Skeletal muscle cell (primary cell): Measurements from ENCODE around the gene ASB4.
"Not testable (repeated sequence)": the region's sequence is repeated elsewhere in the genome, so short reads cannot be mapped to it uniquely, and the experiment has no call there.

ENCODE experiments used
- DNase-seq: peaks from one replicate; pipeline ENCODE4 v3.0.0-alpha.2; 2010; ENCODE audit warnings: low read depth
- H3K4me3 ChIP-seq: 2 replicates; pipeline ENCODE4 v1.5.1; 2011; ENCODE audit warnings: low read depth, mild to moderate bottlenecking, control low read depth, low read length, moderate library complexity

Gene ASB4

GRCh38 chr7:95476904-95477594, 8.7 kb upstream of the ASB4 start:
- no peak overlapping the region for H3K4me3 ChIP-seq
- no peak for DNase-seq

- DNase-seq, result no peak
- no peak overlapping the region for H3K4me3 ChIP-seq
Measured at GRCh38 chr7:95478272-95479037, 7.3 kb upstream of the ASB4 start.

DNA sequence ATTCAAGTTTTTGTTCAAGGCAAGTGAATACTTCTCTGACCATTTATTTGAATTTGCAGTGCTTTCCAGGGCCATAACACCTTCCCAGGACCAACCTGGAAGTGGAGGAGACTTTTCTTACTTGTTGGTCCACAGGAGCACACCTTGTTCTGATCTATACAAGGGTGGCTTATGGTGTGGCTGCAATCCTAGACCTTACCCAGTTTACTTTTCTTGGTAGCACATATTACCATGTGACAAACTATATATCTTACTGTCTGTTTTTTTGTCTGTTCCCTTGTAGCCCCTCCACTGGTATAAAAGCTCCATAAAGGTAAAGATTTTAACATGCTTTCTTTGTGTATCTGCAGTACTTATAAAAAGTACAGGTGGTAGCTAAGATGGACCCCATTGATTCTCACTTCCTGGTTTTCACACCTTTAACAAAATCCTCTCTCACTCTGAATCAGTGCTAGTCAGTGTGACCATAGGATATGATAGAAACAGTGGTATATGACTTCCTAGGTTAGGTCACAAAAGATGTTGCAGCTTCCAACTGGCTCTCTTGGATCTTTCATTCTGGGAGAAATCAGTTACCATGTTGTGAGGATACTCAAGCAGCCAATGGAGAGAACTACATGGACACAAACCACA, 5.6 kb upstream of the ASB4 start:
- DNase-seq, result no peak
- H3K4me3 ChIP-seq, result no peak overlapping the region

DNA sequence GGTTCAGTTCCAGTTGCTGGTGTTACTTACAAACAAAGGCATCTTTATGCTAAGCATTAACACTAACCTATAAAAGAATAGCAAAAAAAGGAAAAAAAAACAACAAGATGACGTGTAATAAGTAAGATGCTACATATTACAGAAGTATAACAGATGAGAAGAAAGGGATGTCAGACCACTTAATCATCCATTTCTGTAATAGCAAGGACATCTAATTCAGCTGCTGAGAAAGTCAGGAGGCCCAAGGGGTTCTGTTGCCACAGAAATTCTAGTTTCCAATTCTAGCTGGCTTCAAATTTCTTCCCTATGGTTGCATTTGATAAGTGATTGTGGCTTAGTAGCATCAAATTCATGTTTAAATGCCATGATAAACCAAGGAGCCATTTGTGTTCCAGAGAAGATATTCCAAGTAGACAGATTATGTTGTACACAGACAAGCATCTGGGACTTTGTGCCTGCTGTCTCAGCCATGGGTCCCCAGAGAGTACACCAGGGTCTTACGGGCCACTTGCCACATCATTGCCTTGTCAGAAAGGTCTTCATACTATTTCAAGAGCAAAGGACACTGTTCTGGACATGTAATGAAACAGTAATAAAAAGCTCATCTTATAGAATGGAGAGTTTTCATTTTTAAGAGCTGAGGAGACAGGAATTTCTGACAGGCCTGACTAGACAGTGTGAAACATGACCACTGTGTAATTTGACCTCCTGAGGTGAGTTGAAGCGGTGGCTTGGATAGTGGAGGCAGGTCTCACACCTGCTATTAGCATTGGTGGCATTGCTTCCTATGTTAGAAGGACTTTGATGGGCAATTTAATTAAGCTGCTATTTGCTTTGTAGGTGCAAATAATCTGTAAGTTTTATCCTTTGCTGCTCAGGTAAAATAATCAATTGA, 4.2 kb upstream of the ASB4 start:
- H3K4me3 ChIP-seq, result no peak overlapping the region

GRCh38 chr7:95482424-95482823, 3.3 kb upstream of the ASB4 start:
- no peak overlapping the region for H3K4me3 ChIP-seq
- no peak for DNase-seq

More for the DNA sequence above, 4.2 kb upstream of the ASB4 start:
- DNase-seq, result no peak

DNA sequence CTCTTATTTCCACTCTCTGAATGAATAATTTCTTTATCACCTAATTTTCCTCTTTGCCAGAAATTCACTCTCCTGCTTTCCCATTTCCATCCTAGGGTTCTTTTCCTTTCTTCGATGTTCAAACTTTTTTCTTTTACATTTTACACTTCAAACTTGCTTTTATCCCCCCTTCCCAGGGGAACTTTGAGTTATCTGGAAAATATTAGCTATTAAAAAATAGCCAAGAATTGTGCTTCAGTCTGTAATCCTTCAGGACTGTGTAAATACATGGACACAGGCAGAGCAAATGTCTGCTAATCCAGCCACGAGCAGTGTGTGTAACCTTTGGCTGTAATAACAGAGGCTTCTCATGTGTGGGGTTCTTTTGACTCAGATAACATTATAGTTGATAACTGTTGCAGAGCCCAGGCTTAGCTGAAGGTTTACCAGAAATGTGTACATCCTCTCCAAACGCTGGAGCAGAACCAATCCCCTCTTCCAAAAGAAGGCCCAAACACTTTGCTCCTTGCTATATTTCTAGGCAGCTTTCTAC, 4.6 kb downstream of the ASB4 start:
- DNase-seq, result no peak
- H3K4me3 ChIP-seq, result no peak overlapping the region

- DNase-seq, result no peak
- no peak overlapping the region for H3K4me3 ChIP-seq
Measured at GRCh38 chr7:95491201-95491600, 5.5 kb downstream of the ASB4 start.

DNA sequence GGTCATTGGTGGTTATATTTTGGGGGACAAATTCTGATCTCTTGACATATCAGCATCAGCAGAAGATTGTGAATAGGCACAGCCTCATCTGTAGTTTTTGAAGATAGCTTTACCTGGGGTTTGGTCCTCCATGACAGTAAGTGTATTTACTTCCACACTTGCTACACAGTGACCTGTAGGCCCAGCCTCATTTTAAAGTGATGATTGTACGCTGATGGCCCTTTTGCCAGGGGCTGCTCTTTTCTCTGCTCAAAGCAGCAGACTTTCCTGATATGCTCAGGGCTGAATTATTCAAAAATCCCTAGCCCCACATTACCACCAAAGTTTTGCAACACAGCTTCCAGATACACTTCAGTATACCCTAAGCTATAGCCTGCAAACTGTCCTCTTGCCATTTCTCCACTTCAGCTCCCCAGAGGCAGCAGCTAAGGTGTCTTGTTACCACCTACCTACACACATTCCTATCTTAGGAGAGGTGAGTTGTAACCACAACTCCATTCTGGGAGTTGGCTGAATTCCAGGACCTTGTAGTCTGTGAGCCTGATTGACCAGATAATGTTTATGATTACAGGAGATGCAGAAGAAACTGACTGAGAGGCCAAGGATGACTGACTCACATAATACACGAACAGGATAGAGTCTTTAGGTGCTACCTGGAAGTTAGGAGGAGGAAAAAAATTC, 6.0 kb downstream of the ASB4 start:
- DNase-seq, result no peak
- H3K4me3 ChIP-seq, result no peak overlapping the region

DNA sequence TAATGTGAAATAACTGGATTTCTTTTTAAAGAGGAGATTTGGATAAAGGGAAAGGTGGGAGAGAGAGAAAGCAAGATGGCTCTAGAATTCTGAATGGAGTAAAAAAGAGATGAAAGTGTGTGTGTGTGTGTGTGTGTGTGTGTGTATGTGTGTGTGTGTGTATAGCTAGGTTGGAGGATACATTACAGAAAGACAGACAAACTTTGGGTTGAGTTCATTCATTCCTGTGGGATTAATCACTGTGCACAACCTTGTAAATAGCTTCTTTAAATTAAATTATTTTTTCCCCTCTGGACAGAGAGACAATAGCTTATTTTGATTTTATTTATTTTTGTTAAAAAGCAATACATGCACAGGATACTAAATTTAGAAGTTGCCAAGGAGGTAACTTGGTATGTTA, 7.5 kb downstream of the ASB4 start:
- DNase-seq, result no peak
- no peak overlapping the region for H3K4me3 ChIP-seq

DNA sequence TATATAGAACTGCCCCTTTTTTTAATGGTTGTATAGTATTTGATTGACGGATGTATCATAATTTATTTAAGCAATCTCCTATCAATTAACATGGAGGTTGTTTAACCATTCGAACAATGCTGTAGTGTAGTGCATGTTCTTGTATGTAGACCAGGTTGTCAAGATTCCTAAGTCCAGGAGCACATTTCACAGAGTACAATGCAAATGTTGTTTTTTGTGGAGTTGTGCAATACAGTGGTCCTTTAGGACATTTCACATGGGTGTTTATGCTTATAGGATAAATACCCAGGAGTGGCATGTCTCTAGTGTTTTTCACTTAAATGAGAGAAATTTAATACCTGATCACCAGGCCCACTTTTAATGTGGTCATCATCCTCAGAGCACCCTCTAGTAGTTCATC, 8.1 kb downstream of the ASB4 start:
- no peak overlapping the region for H3K4me3 ChIP-seq
- no peak for DNase-seq

DNA sequence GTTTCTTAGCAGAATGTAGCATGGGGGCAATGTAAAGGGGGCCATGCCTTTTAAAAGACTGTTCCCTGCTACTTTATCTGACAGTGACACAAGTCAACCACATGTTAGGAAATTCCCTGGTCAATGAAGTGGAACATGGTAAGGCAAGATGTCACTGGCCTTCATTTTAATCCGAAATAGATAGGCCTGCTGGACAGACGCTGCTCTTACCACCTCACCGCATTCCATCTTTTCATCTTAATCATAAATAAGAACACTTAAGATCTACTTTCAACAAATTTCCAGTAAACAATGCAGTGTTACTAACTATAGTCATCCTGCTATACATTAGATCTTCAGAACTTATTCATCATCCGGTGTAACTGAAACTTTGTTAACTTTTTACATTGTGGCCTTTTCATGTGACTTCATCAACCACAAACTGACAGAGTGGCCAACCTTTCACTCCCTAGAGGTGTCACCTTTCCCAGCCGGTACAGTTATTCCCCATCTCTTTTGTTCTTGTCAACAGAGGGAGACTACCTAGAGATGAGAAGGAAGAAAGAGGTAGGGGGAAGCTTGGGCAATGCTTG, 15.6 kb downstream of the ASB4 start:
- no peak overlapping the region for H3K4me3 ChIP-seq

GRCh38 chr7:95502403-95502802, 16.7 kb downstream of the ASB4 start:
- DNase-seq, result no peak
- H3K4me3 ChIP-seq, result no peak overlapping the region

More for the DNA sequence above, 15.6 kb downstream of the ASB4 start:
- no peak for DNase-seq

GRCh38 chr7:95503271-95504131, 17.8 kb downstream of the ASB4 start:
- H3K4me3 ChIP-seq, result no peak overlapping the region
- DNase-seq, result no peak

DNA sequence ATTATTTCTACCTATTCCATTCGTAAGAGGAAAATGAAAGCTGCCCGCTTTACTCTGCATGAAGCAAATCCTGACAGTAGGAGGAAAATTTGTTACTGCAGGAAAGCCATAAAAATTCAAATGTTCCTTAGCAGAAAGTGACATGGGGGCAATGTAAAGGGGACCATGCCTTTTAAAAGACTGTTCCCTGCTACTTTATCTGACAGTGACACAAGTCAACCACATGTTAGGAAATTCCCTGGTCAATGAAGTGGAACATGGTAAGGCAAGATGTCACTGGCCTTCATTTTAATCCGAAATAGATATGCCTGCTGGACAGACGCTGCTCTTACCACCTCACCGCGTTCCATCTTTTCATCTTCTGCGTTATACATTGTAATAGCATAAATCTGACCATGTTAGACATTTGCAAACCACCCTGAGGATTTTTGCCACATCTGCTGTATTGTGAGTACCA, 18.4 kb downstream of the ASB4 start:
- not testable (repeated sequence) for DNase-seq

GRCh38 chr7:95508780-95509179, 23.0 kb downstream of the ASB4 start:
- H3K4me3 ChIP-seq, result no peak overlapping the region
- DNase-seq, result no peak

More for the DNA sequence above, 18.4 kb downstream of the ASB4 start:
- H3K4me3 ChIP-seq, result not testable (repeated sequence)

GRCh38 chr7:95509199-95509598, 23.5 kb downstream of the ASB4 start:
- no peak overlapping the region for H3K4me3 ChIP-seq
- DNase-seq, result no peak

DNA sequence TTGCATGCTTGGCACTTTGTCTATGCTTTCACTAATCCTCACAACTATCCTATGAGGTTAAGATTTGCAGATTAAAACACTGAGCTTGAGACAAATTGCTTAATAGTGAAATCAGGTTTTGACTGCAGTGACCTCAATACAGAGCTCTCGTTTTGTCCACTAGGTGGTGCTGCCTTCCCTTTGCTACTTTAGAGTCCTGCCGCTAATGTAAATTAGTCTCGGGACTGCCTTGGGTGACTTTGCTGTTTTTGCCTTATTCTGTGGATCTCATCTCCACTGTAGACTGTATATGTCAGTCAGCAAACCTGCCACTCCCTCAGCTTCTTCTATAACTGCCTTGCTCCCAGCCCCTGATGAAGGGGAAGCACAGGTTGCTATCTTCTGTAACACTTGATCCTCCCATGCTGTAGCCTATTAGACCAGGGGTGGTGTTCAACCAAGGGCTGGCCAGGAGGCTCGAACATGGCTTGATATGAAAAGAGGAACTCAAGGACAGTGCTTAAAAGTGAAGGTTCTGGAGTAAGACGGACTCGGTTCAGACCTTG, 26.0 kb downstream of the ASB4 start:
- no peak for DNase-seq
- no peak overlapping the region for H3K4me3 ChIP-seq
